ENCODE results near the gene TKTL1. TPM values are rescaled to one million over a fixed set of nuclear protein-coding genes. Genes with fewer than 3 reads are reported as not detected.
"Not testable (repeated sequence)": the region's sequence is repeated elsewhere in the genome, so short reads cannot be mapped to it uniquely, and the experiment has no call there.

The TKTL1 gene
- polyA plus RNA-seq, 4 donors, result 0.12 to 0.18 TPM; not detected in 2

DNA sequence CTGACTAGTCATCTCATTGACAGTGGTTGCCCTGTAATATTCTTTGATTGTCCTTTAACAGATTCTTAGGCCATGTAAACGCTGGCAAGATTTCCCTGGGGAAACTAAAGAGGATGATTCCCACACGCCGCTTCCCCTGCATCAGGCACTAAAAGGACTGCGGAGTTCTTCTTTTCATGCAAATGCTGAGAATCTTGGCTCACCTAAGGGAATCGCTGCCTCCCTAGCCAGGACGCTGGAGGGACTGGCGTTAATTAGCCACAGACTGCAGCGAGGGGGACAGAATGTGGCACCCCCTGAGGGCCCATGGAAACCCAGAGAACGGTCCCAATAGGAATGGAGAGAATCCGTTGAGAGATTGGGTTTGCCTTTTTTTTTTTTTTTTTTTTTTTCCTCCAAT lies 9.2 kb upstream of the TKTL1 start:
- H3K4me3 ChIP-seq (ENCODE audit: low read depth in 1 of 3, low read length in 3 of 3); H3K9me3 ChIP-seq (ENCODE audit: control insufficient read depth in 2 of 2, insufficient read depth in 1 of 2, low read depth in 1 of 2, low read length in 1 of 2); H3K4me1 ChIP-seq (ENCODE audit: control insufficient read depth in 3 of 3, insufficient read depth in 2 of 3, low read depth in 1 of 3, low read length in 2 of 3); FAIRE-seq; H3K27ac ChIP-seq (ENCODE audit: low read depth in 1 of 3, low read length in 2 of 3); H3K36me3 ChIP-seq (ENCODE audit: control insufficient read depth in 3 of 3, insufficient read depth in 2 of 3, low read depth in 1 of 3, low read length in 3 of 3); DNase-seq; H3K27me3 ChIP-seq (ENCODE audit: control insufficient read depth in 3 of 3, insufficient read depth in 3 of 3, low read length in 3 of 3): not testable (repeated sequence)
- no CpG with 5 or more reads among the region's 10 CpGs for WGBS, 3 donors

DNA sequence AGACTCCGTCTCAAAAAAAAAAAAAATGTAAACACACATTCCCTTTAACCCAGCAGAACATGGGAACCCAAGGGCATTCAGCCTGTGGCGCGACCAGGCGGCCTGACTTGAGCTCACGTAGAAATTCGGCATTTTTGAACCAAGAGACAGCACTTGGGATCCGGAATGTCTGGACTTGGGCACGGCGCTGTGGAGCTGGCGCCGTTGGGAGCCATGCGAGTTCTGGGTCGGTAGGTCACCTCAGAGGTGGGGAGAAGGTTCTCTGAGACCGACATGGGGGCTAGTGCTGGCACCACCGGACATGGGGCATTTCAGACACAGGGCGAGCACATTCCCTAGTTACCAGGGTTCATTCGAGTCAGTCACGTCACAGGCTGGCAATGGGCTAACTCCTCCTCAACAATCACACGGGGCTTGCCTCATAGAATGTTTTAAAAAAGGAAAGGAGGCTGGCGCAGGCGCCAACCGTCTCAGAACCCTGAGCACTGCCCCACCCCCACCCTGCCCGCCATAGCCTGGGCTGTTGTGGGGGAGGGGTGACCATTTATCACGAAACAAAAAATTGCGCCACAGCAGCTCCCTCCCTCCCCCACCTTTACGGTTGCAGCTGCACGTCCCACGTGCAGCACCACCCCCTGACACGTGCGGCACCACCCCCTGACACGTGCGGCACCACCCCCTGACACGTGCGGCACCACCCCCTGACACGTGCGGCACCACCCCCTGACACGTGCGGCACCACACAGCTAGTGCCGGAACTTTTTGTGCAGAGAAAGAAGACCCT lies 612 bp upstream of the TKTL1 start, which contains the start of gene TEX28:
TSS of gene TEX28 (minus strand) at position 334 of the 784 bp plus-strand sequence. CDS start 3,007 bp downstream, outside the sequence.
- H3K36me3 ChIP-seq (ENCODE audit: control insufficient read depth in 3 of 3, insufficient read depth in 2 of 3, low read depth in 1 of 3, low read length in 3 of 3), result no peaks in the 10 kb centered on the region
- no peaks in the 10 kb centered on the region for H3K4me1 ChIP-seq (ENCODE audit: control insufficient read depth in 3 of 3, insufficient read depth in 2 of 3, low read depth in 1 of 3, low read length in 2 of 3)
- DNase-seq, result no peak
- H3K9me3 ChIP-seq (ENCODE audit: control insufficient read depth in 2 of 2, insufficient read depth in 1 of 2, low read depth in 1 of 2, low read length in 1 of 2), result no peaks in the 10 kb centered on the region
- FAIRE-seq, result no peak
- H3K27ac ChIP-seq (ENCODE audit: low read depth in 1 of 3, low read length in 2 of 3), result no peak within 1 kb of the TSS
- H3K4me3 ChIP-seq (ENCODE audit: low read depth in 1 of 3, low read length in 3 of 3), result no peak within 1 kb of the TSS
- 91 to 93% (median 92%) methylated on average over 31 to 39 of the region's 39 CpGs for WGBS, 3 donors
- no peaks in the 10 kb centered on the region for H3K27me3 ChIP-seq (ENCODE audit: control insufficient read depth in 3 of 3, insufficient read depth in 3 of 3, low read length in 3 of 3)

DNA sequence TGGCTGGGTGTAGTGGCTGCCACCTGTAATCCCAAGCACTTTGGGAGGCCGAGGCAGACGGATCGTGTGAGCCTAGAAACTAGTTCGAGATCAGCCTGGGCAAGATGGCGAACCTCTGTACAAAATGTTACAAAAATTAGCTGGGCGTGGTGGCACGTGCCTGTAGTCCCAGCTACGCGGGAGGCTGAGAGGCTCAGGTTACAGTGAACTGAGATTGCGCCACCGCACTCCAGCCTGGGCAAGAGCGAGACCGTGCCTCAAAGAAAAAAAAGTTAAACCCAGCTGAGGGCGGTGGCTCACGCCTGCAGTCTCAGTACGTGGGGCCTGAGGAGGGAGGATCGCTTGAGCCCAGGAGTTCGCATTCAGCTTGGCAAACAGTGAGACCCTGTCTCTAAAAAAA lies 1.1 kb downstream of the TKTL1 start:
- Histone ChIP-seq H3K4me3 (ENCODE audit: low read depth in 1 of 3, low read length in 3 of 3) (no peak overlapping the region), H3K27me3 (ENCODE audit: control insufficient read depth in 3 of 3, insufficient read depth in 3 of 3, low read length in 3 of 3) (no peaks in the 10 kb centered on the region), H3K36me3 (ENCODE audit: control insufficient read depth in 3 of 3, insufficient read depth in 2 of 3, low read depth in 1 of 3, low read length in 3 of 3) (no peaks in the 10 kb centered on the region), H3K4me1 (ENCODE audit: control insufficient read depth in 3 of 3, insufficient read depth in 2 of 3, low read depth in 1 of 3, low read length in 2 of 3) (no peaks in the 10 kb centered on the region), H3K9me3 (ENCODE audit: control insufficient read depth in 2 of 2, insufficient read depth in 1 of 2, low read depth in 1 of 2, low read length in 1 of 2) (no peaks in the 10 kb centered on the region), H3K27ac (ENCODE audit: low read depth in 1 of 3, low read length in 2 of 3) (no peak overlapping the region)
- FAIRE-seq, result no peak
- no peak for DNase-seq
- WGBS, 3 donors, result 84 to 95% (median 90%) methylated on average over 18 of the region's 18 CpGs

DNA sequence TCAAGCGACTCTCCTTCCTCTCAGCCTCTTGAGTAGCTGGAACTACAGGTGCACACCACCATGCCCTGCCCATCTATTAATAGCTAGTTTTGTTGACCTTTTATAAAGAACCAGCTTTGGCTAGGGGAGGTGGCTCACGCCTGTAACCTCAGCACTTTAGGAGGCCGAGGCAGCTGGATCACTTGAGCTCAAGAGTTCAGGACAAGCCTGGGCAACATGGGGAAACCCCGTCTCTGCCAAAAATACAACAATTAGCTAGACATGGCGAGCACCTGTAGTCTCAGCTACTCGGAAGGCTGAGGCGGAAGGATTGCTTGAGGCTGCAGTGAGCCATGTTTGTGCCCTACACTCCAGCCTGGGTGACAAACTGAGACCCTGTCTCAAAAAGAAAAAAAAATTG lies 2.7 kb downstream of the TKTL1 start:
- FAIRE-seq, result no peak
- WGBS, 3 donors, result 69 to 74% (median 70%) methylated on average over 7 of the region's 7 CpGs

DNA sequence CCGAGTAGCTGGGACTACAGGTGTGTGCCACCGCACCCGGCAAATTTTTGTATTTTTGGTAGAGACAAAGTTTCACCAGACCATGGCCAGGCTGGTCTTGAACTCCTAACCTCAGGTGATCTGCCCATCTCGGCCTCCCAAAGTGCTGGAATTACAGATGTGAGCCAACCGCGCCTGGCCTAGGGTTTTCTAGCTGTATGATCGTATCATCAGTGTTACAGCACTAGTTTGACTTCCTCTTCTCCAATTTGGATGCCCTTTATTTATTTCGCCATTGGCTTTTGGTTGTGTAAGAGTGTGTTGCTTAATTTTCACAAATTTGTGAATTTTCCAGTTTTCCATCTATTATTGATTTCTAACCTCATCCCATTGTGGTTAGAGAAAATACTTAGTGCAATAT lies 5.2 kb downstream of the TKTL1 start:
- 89 to 91% (median 91%) methylated on average over 8 of the region's 8 CpGs for WGBS, 3 donors
- H3K4me1 ChIP-seq (ENCODE audit: control insufficient read depth in 3 of 3, insufficient read depth in 2 of 3, low read depth in 1 of 3, low read length in 2 of 3), result no peaks in the 10 kb centered on the region

More for the DNA sequence above, 2.7 kb downstream of the TKTL1 start:
- Histone ChIP-seq H3K27me3 (ENCODE audit: control insufficient read depth in 3 of 3, insufficient read depth in 3 of 3, low read length in 3 of 3) (no peaks in the 10 kb centered on the region), H3K9me3 (ENCODE audit: control insufficient read depth in 2 of 2, insufficient read depth in 1 of 2, low read depth in 1 of 2, low read length in 1 of 2) (no peaks in the 10 kb centered on the region), H3K4me1 (ENCODE audit: control insufficient read depth in 3 of 3, insufficient read depth in 2 of 3, low read depth in 1 of 3, low read length in 2 of 3) (no peaks in the 10 kb centered on the region), H3K4me3 (ENCODE audit: low read depth in 1 of 3, low read length in 3 of 3) (no peak overlapping the region), H3K36me3 (ENCODE audit: control insufficient read depth in 3 of 3, insufficient read depth in 2 of 3, low read depth in 1 of 3, low read length in 3 of 3) (no peaks in the 10 kb centered on the region), H3K27ac (ENCODE audit: low read depth in 1 of 3, low read length in 2 of 3) (no peak overlapping the region)
- no peak for DNase-seq

DNA sequence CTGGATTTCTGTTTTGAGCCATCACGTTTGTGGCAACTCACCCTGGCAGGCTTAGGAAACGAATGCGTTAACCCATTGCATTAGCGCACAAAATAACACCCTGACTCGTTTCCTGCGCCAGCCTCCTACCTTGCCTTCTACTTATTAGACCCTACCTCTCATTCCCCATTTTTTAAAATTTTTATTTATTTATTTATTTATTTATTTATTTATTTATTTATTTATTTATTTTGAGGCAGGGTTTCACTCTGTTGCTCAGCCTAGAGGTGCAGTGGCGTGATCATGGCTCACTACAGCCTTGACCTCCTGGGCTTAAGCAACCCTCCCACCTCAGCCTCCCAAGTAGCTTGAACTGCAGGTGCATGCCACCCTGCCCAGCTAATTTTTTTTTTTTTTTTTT lies 7.4 kb downstream of the TKTL1 start:
- H3K4me3 ChIP-seq (ENCODE audit: low read depth in 1 of 3, low read length in 3 of 3); H3K27me3 ChIP-seq (ENCODE audit: control insufficient read depth in 3 of 3, insufficient read depth in 3 of 3, low read length in 3 of 3); H3K36me3 ChIP-seq (ENCODE audit: control insufficient read depth in 3 of 3, insufficient read depth in 2 of 3, low read depth in 1 of 3, low read length in 3 of 3); FAIRE-seq; H3K4me1 ChIP-seq (ENCODE audit: control insufficient read depth in 3 of 3, insufficient read depth in 2 of 3, low read depth in 1 of 3, low read length in 2 of 3); DNase-seq; H3K27ac ChIP-seq (ENCODE audit: low read depth in 1 of 3, low read length in 2 of 3); H3K9me3 ChIP-seq (ENCODE audit: control insufficient read depth in 2 of 2, insufficient read depth in 1 of 2, low read depth in 1 of 2, low read length in 1 of 2): not testable (repeated sequence)
- 74 to 87% (median 80%) methylated on average over 7 of the region's 7 CpGs for WGBS, 3 donors

More for the DNA sequence above, 5.2 kb downstream of the TKTL1 start:
- H3K36me3 ChIP-seq (ENCODE audit: control insufficient read depth in 3 of 3, insufficient read depth in 2 of 3, low read depth in 1 of 3, low read length in 3 of 3), result no peaks in the 10 kb centered on the region
- no peaks in the 10 kb centered on the region for H3K27me3 ChIP-seq (ENCODE audit: control insufficient read depth in 3 of 3, insufficient read depth in 3 of 3, low read length in 3 of 3)
- no peak overlapping the region for H3K4me3 ChIP-seq (ENCODE audit: low read depth in 1 of 3, low read length in 3 of 3)
- FAIRE-seq (no peak), DNase-seq (no peak)
- H3K27ac ChIP-seq (ENCODE audit: low read depth in 1 of 3, low read length in 2 of 3), result no peak overlapping the region
- H3K9me3 ChIP-seq (ENCODE audit: control insufficient read depth in 2 of 2, insufficient read depth in 1 of 2, low read depth in 1 of 2, low read length in 1 of 2), result no peaks in the 10 kb centered on the region

DNA sequence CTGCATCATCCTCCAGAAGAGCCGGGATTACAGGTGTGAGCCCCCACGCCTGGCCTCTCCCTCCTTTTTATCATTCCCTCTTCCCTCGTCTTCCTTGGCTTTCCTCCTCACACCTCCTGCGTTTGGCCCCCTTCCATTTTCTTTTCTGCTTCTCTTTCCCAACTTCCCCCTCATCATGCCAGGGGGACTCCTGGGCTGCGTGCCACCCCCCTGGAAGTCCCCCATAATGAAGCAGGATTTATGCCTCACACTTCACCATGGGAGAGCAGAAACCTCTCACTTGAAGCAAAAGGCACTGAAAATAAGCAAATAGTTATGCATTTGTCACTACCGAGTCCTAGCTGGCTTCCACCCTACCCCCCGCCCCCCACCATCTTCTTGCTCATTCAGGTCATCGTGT lies 7.9 kb downstream of the TKTL1 start:
- no peak for DNase-seq
- no peak for FAIRE-seq
- no peaks in the 10 kb centered on the region for H3K36me3 ChIP-seq (ENCODE audit: control insufficient read depth in 3 of 3, insufficient read depth in 2 of 3, low read depth in 1 of 3, low read length in 3 of 3)
- H3K27ac ChIP-seq (ENCODE audit: low read depth in 1 of 3, low read length in 2 of 3), result no peak overlapping the region
- 67 to 77% (median 70%) methylated on average over 8 of the region's 8 CpGs for WGBS, 3 donors
- no peaks in the 10 kb centered on the region for H3K4me1 ChIP-seq (ENCODE audit: control insufficient read depth in 3 of 3, insufficient read depth in 2 of 3, low read depth in 1 of 3, low read length in 2 of 3)
- no peaks in the 10 kb centered on the region for H3K9me3 ChIP-seq (ENCODE audit: control insufficient read depth in 2 of 2, insufficient read depth in 1 of 2, low read depth in 1 of 2, low read length in 1 of 2)
- no peak overlapping the region for H3K4me3 ChIP-seq (ENCODE audit: low read depth in 1 of 3, low read length in 3 of 3)
- H3K27me3 ChIP-seq (ENCODE audit: control insufficient read depth in 3 of 3, insufficient read depth in 3 of 3, low read length in 3 of 3), result peaks cover 0 to 2% (median 0%) of the 10 kb centered on the region in 3 donors

DNA sequence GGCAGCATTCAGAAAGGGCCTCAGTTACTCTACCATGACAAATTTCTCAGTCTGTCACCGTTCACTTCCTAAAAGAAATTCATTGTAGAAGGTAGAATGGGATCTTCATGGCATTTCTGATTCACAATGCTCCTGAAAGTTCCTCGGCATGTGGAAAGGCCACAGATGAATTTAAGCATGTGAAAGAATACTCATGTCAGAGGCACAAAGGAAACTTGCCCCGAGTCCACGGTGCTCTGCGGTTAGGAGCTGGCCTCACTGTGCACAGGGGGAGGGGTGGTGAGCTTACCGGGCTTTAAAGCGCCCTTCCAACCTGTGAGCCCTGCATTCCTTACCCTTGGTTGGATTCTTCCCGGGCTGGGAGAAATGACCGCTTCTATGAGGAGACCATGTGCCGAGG lies 9.3 kb downstream of the TKTL1 start:
- no peak overlapping the region for H3K4me3 ChIP-seq (ENCODE audit: low read depth in 1 of 3, low read length in 3 of 3)
- DNase-seq (no peak), FAIRE-seq (no peak)
- WGBS, 3 donors, result 75 to 83% (median 80%) methylated on average over 10 of the region's 10 CpGs
- no peaks in the 10 kb centered on the region for H3K9me3 ChIP-seq (ENCODE audit: control insufficient read depth in 2 of 2, insufficient read depth in 1 of 2, low read depth in 1 of 2, low read length in 1 of 2)
- H3K36me3 ChIP-seq (ENCODE audit: control insufficient read depth in 3 of 3, insufficient read depth in 2 of 3, low read depth in 1 of 3, low read length in 3 of 3), result no peaks in the 10 kb centered on the region
- H3K27ac ChIP-seq (ENCODE audit: low read depth in 1 of 3, low read length in 2 of 3), result no peak overlapping the region
- H3K27me3 ChIP-seq (ENCODE audit: control insufficient read depth in 3 of 3, insufficient read depth in 3 of 3, low read length in 3 of 3), result peaks cover 0 to 2% (median 0%) of the 10 kb centered on the region in 3 donors
- no peaks in the 10 kb centered on the region for H3K4me1 ChIP-seq (ENCODE audit: control insufficient read depth in 3 of 3, insufficient read depth in 2 of 3, low read depth in 1 of 3, low read length in 2 of 3)

Data from small intestine (tissue), 7 donors.